Astrocyte of the spinal cord (primary cell): ENCODE data around the gene EHF.
"Not testable (repeated sequence)": the region's sequence is repeated elsewhere in the genome, so short reads cannot be mapped to it uniquely, and the experiment has no call there.

Source experiments
- DNase-seq: peaks from one replicate; pipeline ENCODE4 v3.0.0; 2011; ENCODE audit warnings: low read depth, low spot score
- H3K4me3 ChIP-seq: 2 replicates; pipeline ENCODE4 v1.5.1; 2011; ENCODE audit warnings: low read depth, mild to moderate bottlenecking, low read length, moderate library complexity
- CTCF ChIP-seq: IDR thresholded peaks from 2 replicates; pipeline ENCODE4 v1.5.1; 2012; ENCODE audit warnings: low read depth, mild to moderate bottlenecking, low read length, inconsistent platforms
- in situ Hi-C: cut with HindIII; loops from 2 replicates; pipeline ENCODE4 v1.10.0; 2017; ENCODE audit warnings: low sequenced_read_pairs

EHF gene

GRCh38 chr11:34585304-34585734 is 35.6 kb upstream of the EHF start:
- TF ChIP-seq CTCF, result no peak
- in situ Hi-C loops, result no loop called here
- no peak overlapping the region for H3K4me3 ChIP-seq
- no peak for DNase-seq

- TF ChIP-seq CTCF, result peak; percentile 41
- DNase-seq, result peak; percentile 80
- H3K4me3 ChIP-seq, result no peak overlapping the region
- in situ Hi-C loops, result no loop called here
These were observed 35.0 kb upstream of the EHF start for GRCh38 chr11:34585735-34586487.

GRCh38 chr11:34586488-34587281 is 34.2 kb upstream of the EHF start:
- no peak overlapping the region for H3K4me3 ChIP-seq
- no peak for DNase-seq
- in situ Hi-C loops, result no loop called here
- no peak for TF ChIP-seq CTCF

- in situ Hi-C loops, result no loop called here
- no peak for DNase-seq
- no peak for TF ChIP-seq CTCF
- no peak overlapping the region for H3K4me3 ChIP-seq
These were observed 33.6 kb upstream of the EHF start for GRCh38 chr11:34587282-34587677.

- in situ Hi-C loops, result no loop called here
- TF ChIP-seq CTCF, result no peak
- DNase-seq, result no peak
- H3K4me3 ChIP-seq, result no peak overlapping the region
These were observed 32.9 kb upstream of the EHF start for GRCh38 chr11:34588023-34588422.

GRCh38 chr11:34588701-34589100 is 32.2 kb upstream of the EHF start:
- no peak overlapping the region for H3K4me3 ChIP-seq
- no peak for DNase-seq
- in situ Hi-C loops, result no loop called here
- TF ChIP-seq CTCF, result no peak

- DNase-seq, in situ Hi-C loops, H3K4me3 ChIP-seq: not testable (repeated sequence)
These were observed 31.7 kb upstream of the EHF start for GRCh38 chr11:34589177-34589576.
